ENCODE data around the gene SMCO4. TPM values are rescaled to one million over a fixed set of nuclear protein-coding genes. Genes with fewer than 3 reads are reported as not detected.
"Not testable (repeated sequence)": the region's sequence is repeated elsewhere in the genome, so short reads cannot be mapped to it uniquely, and the experiment has no call there.

The SMCO4 gene
- polyA plus RNA-seq, 3 donors = 14.9 to 20.5 (median 18.5) TPM

DNA sequence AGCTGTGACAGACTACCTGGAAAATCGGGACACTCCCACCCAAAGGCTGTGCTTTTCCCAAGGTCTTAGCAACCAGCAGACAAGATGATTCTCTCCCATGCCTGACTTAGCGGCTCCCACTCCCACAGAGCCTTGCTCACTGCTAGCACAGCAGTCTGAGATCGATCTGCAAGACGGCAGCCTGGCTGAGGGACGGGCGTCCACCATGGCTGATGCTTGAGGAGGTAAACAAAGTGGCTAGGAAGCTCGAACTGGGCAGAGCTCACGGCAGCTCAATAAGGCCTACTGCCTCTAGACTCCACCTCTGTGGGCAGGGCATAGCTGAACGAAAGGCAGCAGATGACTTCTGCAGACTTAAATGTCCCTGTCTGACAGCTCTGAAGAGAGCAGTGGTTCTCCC, 84.9 kb downstream of the SMCO4 start:
- DNase-seq (ENCODE audit: extremely low read depth in 1 of 11, low read depth in 9 of 11, low spot score in 4 of 11) = no peak

- DNase-seq (ENCODE audit: extremely low read depth in 1 of 11, low read depth in 9 of 11, low spot score in 4 of 11) = peak in 10 of 11 donors; percentile 15 to 64 (median 39)
These were observed 98.5 kb downstream of the SMCO4 start for GRCh38 chr11:93444617-93445073.

DNA sequence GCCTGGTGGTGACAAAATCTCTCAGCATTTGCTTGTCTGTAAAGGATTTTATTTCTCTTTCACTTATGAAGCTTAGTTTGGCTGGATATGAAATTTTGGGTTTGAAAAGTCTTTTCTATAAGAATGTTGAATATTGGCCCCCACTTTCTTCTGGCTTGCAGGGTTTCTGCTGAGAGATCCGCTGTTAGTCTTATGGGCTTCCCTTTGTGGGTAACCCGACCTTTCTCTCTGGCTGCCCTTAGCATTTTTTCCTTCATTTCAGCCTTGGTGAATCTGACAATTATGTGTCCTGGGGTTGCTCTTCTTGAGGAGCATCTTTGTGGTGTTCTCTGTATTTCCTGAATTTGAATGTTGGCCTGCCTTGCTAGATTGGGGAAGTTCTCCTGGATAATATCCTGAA, 100.0 kb downstream of the SMCO4 start:
- not testable (repeated sequence) for DNase-seq (ENCODE audit: extremely low read depth in 1 of 11, low read depth in 9 of 11, low spot score in 4 of 11)

GRCh38 chr11:93432247-93432646, 110.9 kb downstream of the SMCO4 start:
- DNase-seq (ENCODE audit: extremely low read depth in 1 of 11, low read depth in 9 of 11, low spot score in 4 of 11) = no peak

Other genes starting within 250 kb of the SMCO4 start
- 1 to 10 TPM in 2 of 3 donors, under 1 TPM in 1; 0.86 to 1.9 (median 1.2) TPM for gene DEUP1, start 212.6 kb downstream of the SMCO4 start, polyA plus RNA-seq (ENCODE audit: insufficient read length in 3 of 3)
- gene CEP295, start 118.3 kb upstream of the SMCO4 start, polyA plus RNA-seq (ENCODE audit: insufficient read length in 3 of 3) = 10 to 100 TPM; 20.0 to 23.0 (median 20.6) TPM
- 100 to 1,000 TPM; 103 to 196 (median 139) TPM for gene TAF1D, start 198.1 kb upstream of the SMCO4 start, polyA plus RNA-seq (ENCODE audit: insufficient read length in 3 of 3)
- gene C11orf54, start 198.3 kb upstream of the SMCO4 start, polyA plus RNA-seq (ENCODE audit: insufficient read length in 3 of 3) = 100 to 1,000 TPM; 178 to 274 (median 235) TPM
- 10 to 100 TPM; 34.6 to 44.8 (median 35.5) TPM for gene MED17, start 240.9 kb upstream of the SMCO4 start, polyA plus RNA-seq (ENCODE audit: insufficient read length in 3 of 3)

Data from renal cortex interstitium (tissue), 11 donors.